Renal cortical epithelial cell (primary cell): ENCODE measurements around the gene ASPHD1. TPM values are rescaled to one million over a fixed set of nuclear protein-coding genes. Genes with fewer than 3 reads are reported as not detected.
"Not testable (repeated sequence)": the region's sequence is repeated elsewhere in the genome, so short reads cannot be mapped to it uniquely, and the experiment has no call there.

Source experiments
- DNase-seq: peaks from one replicate; pipeline ENCODE4 v3.0.0-alpha.2; 2011; ENCODE audit warnings: low read depth
- total RNA-seq: library from RNA; depleted of rRNA; stranded (reverse); fragments of >200 nt; gene quantifications from 2 replicates; pipeline ENCODE4 v1.2.3, GENCODE V29; 2014

Gene ASPHD1
- total RNA-seq, 1 donor from 2014 or later, result 15.8 TPM

DNA sequence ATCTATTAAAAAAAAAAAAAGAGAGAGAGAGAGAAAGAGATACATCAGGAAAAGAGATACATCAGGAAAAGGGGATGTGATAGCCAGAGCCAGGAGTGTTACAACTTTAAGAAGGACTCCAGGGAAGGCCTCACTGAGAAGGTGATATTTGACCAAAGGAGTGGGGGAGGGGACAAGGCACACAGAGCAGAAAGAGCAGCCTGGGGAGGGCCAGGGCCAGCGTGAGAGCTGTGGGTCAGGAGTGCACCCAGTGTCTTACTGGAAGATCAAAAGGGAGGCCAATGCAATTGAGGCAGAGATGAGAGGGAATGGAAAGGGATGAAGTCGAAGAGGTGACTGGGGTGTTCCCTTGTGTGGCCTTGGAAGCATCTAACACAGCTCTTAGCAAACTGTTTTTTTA is 7.7 kb downstream of the ASPHD1 start:
- no peak for DNase-seq

DNA sequence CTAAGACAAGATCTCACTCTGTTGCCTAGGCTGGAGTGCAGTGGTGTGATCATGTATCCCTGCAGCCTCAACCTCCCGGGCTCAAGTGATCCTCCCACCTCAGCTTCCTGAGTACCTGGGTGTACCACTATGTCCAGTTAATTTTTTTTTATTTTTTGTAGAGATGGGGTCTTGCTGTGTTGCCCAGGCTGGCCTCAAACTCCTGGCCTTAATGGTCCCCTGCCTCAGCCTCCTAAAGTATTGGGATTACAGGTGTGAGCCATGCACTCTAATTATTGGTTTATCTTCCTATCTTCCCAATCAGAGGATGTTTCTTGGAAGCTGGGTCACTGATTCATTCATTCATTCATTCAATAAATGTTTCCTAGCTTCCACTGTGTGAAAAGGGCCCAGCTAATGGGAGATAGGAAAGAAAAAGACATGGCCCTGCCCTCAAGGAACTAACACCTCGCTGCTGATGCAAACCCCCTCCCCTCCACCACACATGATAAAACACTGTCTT is 8.5 kb downstream of the ASPHD1 start:
- no peak for DNase-seq

DNA sequence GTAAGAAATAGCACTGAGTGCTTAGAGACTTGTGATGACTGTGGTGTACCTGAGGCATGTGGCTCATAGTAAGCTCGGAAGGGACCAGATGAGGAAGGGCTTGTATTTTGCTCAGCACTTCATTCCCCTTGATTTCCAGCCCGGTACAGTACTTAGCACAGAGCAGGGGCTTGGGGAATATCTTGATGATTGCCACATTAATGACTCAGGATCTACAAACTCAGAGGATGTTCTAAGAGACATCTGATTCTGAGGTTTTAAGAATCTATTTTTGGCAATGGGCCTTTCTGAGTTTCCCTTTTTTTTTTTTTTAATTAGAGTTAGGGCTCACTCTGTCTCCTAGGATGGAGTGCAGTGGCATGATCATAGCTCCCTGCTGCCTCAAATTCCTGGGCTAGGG is 9.1 kb downstream of the ASPHD1 start:
- DNase-seq, result no peak

DNA sequence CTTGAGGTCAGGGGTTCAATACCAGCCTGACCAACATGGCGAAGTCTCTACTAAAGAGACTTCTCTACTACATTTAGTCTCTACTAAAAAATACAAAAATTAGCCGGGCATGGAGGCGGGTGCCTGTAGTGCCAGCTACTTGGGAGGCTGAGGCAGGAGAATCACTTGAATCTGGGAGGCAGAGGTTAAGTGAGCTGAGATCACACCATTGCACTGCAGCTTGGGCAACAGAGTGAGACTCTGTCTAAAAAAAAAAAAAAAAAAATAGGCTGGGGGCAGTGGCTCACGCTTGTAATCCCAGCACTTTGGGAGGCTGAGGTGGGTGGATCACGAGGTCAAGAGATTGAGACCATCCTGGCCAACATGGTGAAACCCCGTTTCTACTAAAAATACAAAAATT is 9.6 kb downstream of the ASPHD1 start:
- not testable (repeated sequence) for DNase-seq

DNA sequence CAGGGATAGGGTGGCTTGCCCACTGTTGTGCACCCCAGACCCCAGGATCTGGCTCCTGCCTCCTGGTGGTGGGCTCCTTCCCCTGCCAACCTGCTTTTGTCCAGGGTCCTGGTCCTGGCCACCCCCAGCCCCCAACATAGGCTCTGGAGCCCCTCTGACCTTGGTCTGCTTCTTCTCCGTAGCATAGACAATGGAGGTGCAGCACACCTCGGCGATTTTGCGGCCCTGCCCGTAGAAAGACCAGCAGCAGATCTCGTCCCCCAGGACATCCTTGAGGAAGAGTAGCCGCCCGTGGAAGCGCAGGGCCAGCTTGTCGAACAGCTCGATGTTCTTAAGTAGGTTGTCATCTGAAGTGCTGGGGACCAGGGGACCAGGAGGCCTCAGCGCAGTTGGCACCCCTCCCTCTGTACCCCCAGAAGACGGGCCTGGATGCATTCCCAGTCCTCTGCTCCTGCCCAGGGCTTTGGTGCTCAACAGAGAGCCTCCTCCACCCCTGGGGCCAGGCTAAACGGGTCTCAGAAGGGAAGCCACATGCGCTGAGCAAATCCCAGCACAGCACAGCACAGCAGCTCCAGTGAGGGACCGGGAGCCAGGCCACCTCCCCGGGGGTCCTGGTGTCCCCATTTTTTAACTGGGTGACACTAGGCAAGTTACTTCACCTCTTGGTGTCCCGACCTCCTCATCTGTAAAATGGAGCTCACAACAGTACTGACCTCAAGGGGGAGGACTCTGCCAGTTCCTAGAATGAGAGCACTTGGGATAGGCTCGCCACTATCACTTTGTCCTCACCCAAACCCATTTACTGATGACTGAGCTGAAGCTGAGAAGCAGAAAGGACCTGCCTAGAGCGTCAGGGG is 10.8 kb downstream of the ASPHD1 start:
- no peak for DNase-seq

DNA sequence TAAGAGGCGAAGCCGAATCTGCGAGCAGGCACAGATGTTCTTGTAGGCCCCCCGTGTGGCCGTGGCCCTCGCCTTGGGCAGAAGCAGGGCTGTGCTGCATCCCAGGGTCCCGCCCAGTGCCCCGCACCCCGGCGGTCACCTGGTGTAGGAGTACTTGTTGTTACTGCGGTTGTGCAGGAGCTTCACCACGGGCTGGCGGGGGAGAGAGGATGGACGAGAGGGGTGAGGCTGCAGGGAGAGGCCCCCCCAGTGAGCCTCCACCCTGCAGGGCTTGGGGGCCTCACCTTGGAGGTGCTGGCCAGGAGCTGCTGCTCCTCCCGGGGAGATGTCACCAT is 11.4 kb downstream of the ASPHD1 start:
- no peak for DNase-seq

DNA sequence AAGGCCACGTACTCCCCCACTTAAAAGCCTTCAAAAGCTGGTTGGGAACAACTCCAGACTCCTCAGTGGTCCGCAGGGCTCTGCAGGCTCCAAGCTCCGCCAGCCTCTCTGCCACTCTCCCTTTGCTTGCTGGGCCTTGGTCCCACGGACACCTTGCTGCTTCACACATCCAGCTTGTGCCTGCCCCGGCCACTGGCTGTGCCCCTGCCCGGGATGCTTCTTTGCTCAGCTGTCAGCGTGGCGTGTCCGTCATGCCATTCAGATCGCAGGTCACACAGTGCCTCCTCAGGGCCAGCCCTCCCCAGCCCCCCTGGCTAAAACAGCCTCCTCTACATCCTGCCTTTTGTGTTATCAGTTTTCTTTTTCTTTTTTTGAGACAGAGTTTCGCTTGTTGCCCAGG is 11.8 kb downstream of the ASPHD1 start:
- no peak for DNase-seq

DNA sequence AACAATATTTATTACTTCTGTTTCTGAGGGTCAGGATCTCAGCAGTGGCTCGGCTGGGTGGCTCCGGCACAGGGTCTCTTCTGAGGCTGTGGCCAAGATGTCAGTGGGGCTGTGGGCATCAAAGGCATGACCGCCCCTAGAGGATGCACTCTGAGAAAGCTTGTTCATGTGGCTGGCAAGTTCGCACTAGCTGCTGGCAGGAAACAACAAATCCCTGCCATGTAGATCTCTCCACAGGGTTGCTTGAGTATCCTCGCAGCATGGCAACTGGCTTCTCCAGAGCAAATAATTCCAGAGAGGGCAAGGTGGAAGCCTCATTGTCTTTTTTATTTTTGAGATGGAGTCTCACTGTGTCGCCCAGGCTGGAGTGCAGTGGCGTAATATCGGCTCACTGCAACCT is 13.2 kb downstream of the ASPHD1 start:
- DNase-seq, result no peak

DNA sequence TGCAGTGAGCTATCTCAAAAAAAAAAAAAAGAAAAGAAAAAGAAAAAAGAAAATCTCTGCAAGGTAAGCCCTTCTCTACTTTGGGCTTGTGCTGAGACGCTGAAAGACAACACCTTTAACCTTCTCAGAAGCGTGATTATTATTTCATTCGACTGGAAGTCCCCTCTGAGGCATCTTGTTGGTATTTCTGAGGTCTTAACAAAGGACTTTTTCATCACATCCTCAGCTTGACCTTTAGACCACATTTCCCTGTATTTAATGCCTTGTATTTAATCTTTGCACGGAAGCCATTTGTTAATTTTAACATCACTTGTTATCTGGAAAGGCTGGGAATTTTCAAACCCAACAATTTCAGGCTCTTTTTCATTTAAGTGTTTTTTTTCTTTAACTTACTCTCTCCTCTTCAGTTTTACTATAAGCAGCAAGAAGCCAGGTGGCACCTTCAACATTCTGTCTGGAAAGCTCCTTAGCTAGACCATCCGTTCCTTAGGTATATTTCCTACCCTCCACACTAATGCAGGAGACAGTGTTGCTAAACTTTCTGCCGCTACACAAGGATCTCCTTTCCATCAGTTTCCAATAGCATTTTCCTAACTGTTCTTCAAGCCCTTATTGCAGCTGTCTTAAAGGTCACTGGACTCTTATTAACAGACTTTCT is 15.4 kb downstream of the ASPHD1 start:
- DNase-seq, result peak; percentile 77

DNA sequence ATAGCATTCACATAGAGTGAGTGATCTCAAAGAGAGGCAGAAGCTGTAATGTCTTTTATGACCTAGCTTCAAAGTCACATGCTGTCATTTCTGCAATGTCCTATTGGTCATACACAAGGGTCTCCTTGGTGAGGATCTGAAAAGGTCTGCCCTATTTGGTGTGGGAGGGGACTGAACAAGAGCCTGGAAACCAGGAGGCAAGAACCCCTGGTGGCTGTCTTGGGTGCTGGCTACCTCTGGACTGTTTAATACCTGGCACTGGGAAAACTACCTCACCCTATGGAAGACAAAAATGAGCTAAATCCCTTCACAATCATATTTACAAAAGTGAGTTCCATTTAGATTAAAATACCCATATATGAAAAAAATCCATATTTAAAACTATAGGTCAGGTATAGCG is 16.7 kb downstream of the ASPHD1 start:
- DNase-seq, result no peak

DNA sequence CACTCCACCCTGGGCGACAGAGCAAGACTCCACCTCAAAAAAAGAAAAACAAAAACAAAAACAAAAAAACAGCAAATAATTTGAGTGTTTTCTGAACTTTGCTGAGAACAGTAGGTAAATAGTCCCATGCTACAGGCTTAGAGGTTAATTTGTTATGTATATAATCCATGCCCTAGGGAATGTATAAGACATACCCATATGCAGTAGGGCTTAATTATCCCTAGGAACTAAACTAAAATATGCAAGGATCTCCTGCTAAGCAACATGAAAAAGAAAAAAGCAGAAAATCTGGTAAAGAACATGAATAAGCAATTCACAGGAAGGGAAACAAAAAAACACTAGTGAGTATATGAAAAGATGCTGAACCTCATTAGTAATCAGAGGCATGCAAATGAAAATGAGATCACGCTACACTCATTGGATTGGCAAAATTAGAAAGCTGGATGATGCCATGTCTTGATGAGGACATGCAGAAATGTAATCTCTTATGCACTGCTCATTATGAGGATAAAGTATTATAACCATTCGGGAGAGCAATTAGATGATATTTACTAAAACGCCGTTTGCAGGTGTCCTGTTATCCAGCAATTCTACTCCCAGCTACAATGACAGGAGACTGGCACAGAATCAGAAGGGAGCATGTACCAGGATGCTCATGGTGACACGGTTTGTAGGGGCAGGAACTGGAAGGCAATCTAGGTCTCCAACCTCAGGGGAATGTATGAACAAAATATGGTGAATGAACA is 20.2 kb downstream of the ASPHD1 start:
- DNase-seq, result no peak

DNA sequence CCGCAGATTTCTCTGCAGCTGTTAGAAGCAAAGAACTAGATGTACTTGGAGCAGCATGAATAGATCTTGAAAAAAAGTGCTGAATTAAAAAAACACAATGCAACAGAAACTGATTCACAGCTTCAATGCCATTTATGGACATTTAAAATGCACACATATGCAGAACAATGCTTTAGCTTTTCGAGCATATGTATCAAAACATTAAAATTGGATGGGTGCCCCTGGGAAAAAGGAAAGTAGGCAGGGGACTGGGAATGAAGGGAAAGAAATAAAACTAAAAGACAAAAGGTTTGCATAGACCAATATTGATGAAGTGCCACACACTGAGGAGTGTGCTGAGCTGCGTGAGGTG is 20.7 kb downstream of the ASPHD1 start:
- DNase-seq, result no peak

DNA sequence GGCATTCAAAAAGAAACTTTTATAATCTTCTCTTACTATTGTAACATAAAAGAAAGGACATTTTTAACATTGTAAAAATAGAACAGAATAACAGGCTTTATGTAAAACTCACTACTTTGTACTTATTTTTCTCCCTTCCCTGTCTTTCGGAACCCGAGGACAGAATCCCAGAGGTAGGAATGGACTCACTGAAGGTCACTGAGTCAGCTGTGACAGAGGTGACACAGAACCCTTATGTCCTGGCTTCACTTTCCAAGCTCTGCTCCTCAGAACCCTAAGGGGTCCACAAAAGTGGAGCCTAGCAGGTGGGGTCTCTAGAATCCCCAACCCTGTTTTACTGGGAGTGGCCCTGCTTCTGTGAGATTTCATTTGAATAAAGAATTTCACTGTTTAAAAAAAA is 22.0 kb downstream of the ASPHD1 start:
- DNase-seq, result no peak

DNA sequence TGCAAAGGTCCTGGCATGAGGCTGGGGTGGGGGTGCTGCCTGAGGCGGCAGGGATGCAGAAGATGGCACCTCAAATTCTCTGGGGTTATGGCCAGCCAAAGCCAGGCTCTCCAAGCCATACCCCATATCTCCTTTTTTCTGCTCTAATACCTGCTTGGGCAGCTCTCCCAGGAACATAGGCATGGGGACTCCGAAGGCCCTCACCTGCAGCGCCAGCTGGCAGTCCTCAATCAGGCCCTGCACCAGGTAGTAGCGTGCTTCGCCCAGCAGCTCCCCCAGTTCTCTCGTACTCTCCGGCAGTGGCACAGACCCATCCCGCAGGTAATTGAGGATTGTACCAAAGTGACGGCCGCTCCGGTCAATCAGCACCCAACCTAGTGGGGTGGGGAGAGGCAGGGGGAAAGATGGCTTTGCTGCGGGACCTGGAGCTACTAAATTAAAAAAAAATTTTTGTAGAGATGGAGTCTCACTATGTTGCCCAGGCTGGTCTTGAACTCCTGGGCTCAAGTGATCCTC is 22.8 kb downstream of the ASPHD1 start:
- DNase-seq, result no peak

DNA sequence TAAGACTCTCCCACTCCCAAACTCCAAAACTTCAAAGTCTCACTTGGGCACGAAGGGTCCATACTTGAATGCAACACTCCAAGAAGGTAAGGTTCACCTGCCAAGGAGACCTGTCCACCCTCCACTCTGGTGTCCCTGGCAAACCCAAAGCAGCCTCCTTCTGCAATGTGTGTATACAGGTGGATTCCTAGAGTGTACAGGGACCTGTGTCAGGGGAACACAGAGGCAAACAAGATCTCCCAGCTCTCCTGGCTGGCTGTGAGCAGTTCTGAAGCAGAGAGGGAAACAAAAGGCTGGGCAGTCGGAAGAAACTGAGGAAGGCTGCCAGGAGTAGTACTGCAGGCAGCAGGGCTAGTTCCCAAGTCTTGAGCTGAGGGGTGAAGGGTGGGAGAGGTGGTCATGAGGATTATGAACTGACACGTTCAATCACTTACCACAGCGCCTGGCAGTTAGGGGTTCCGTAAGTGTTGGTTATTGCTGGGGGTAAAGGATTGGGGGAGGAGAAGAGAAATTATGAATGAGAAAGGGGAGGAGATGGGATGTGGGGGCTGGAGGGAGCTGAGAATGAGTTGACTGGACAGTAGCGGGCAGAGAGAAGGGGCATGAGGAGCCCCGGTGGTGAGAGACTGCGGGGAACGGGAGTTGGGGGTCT is 24.9 kb downstream of the ASPHD1 start:
- DNase-seq, result no peak

DNA sequence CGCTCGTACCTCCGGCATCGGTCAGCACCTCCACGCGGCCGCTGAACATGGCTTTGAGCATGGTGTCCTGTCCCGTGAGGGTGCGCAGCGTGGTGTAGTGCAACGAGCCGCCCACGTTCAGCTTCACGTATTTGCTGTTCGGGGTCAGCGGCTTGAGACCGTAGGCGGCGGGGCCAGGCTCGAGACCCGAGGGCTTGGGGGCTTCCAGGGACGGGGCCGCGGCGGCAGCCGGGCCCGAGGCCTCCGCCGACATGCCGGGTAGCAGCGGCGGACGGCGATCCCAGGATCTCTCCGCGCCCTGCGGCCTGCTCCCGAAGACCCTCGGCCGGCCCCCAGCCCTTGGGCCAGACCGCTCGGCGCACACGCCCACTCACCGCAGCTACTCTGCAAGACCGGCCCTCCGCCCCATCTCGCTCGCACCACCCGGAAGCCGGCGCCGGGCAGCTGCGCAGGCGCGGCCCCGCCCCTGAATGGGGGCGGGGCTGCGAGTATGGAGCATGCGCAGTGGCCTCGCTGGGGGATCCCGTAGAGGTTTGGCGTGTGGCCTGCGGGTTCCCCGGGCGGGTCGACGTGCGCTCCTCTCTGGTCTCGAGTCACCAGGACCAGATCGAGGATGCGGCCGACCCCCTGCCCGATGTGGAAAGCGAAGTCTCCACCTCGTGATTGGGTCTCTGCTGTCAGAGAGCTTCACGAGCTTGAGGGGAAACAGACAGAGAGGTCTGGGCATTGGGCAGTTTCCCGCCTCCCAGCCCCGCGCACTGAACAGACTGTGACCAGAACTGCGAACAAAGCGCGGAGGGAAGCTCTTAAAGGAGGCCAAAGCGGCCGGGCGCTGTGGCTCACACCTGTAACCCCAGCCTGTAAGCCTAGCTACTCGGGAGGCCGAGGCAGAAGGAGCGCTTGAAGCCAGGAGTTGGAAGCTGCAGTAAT is 25.8 kb downstream of the ASPHD1 start, which contains the start of gene KCTD13:
TSS of gene KCTD13 (minus strand) at position 446 of the 930 bp plus-strand sequence. CDS start at position 253, 193 bp downstream.
- peak; percentile 52 for DNase-seq

DNA sequence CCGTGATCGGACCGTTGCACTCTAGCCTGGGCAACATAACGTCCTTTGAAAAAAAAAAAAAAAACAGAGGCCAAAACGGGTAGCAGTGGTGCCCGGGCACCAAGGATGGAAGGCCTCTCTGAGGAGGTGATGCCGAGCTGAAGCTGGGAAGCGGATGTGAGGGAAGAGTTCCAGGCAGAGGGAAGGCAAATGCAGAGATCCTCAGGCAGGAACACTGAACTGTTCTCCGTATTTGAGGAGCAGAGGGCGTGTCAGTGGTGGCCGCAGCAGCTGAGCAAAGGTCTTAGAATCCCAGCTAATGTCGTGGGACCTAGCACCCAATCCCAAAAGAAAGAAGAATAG is 26.4 kb downstream of the ASPHD1 start:
- DNase-seq, result peak; percentile 22

DNA sequence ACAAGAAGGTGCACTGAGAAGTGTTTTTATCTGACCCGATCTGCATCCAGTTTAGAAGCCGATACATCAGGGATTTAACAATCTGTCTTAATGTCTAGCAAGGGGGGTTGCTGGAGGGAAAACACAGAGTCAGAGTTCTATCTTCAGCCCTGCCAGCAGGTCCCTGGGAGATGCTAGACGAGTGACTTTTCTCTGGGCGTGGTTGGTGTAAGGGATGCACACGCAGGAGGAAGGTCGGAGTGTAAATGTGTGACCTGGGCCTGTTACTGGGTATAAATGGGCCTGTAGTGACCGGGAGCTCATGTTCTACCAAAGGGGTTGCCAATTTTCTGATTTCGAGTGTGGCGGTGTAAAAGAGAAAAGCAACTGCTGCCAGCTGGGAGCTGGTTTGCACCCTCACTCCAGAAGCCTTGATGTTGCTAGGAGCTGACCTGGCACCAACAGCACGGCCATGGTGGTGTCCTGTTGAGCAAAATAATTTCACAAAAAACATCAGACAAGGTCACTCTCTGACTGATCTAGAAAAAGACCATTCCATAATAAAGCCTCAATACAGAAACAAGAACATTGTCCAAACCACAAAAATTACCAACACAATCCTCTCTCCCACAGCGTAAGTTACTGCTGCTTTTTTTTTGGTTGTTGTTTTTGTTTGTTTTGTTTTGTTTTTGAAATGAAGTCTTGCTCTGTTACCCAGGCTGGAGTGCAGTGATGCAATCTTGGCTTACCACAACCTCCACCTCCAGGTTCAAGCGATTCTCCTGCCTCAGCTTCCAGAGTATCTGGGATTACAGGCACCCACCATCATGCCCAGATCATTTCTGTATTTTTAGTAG is 27.0 kb downstream of the ASPHD1 start:
- peak; percentile 35 for DNase-seq

DNA sequence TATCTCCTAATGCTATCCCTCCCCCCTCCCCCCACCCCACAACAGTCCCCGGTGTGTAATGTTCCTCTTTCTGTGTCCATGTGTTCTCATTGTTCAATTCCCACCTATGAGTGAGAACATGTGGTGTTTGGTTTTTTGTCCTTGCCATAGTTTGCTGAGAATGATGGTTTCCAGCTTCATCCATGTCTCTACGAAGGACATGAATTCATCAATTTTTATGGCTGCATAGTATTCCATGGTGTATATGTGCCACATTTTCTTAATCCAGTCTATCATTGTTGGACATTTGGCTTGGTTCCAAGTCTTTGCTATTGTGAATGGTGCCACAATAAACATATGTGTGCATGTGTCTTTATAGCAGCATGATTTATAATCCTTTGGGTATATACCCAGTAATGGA is 31.5 kb downstream of the ASPHD1 start:
- DNase-seq, result not testable (repeated sequence)

DNA sequence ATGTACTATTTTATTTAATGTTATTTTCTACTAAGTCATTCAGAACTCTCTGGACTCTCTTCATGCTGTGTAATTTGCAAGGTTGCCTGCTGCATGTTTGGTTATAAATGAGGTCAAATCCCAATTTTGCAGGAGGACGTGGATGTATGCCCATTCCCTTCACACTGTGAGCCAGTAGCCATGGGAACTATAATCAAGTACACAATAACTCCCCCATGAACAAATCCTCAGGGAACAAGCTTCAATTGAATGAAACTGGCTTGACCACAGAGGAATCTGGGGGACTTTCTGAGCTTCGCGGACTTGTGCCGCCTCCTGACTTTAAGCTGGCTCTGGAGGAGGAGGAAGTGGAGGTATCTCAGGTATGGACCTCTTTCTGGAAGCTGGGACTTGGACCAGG is 40.4 kb downstream of the ASPHD1 start:
- DNase-seq, result no peak
